CD14-positive monocyte (primary cell): ENCODE measurements around the gene PTPN14. TPM values are rescaled to one million over a fixed set of nuclear protein-coding genes. Genes with fewer than 3 reads are reported as not detected.

Experiments
- DNase-seq, 3 donors: peaks; one replicate each; pipeline ENCODE4 v3.0.0-alpha.2; 2011 to 2022
- H2AFZ ChIP-seq: 2 replicates; pipeline ENCODE4 v1.6.0; 2012; ENCODE audit warnings: mild to moderate bottlenecking, low read depth, low read length, inconsistent platforms; ENCODE audit not compliant: insufficient read depth, poor library complexity, severe bottlenecking
- H3K27ac ChIP-seq, 2 donors: 1 replicate in 1 of 2; 2 replicates in 1 of 2; pipeline ENCODE4 v1.5.1; 2012 to 2013; ENCODE audit warnings: low read length in 2 of 2, control low read depth in 1 of 2, inconsistent platforms in 1 of 2, low read depth in 1 of 2, mild to moderate bottlenecking in 1 of 2
- H3K27me3 ChIP-seq, 2 donors: one replicate each; pipeline versions ENCODE4 v1.6.0 to v1.6.1; 2011 to 2013; ENCODE audit warnings: low read length in 2 of 2; ENCODE audit not compliant: control insufficient read depth in 2 of 2, insufficient read depth in 2 of 2
- H3K36me3 ChIP-seq, 2 donors: replicated peaks in 1 of 2; 1 replicate in 1 of 2; 2 replicates in 1 of 2; pipeline versions ENCODE4 v1.5.1 to v1.6.1; 2012 to 2013; ENCODE audit warnings: low read length in 2 of 2, control low read depth in 1 of 2, inconsistent platforms in 1 of 2, mild to moderate bottlenecking in 1 of 2; ENCODE audit not compliant: insufficient read depth in 2 of 2, control insufficient read depth in 1 of 2
- H3K4me1 ChIP-seq, 2 donors: 1 replicate in 1 of 2; 2 replicates in 1 of 2; pipeline versions ENCODE4 v1.5.1 to v1.6.1; 2012 to 2013; ENCODE audit warnings: low read length in 2 of 2, control low read depth in 1 of 2, inconsistent platforms in 1 of 2, mild to moderate bottlenecking in 1 of 2, moderate library complexity in 1 of 2; ENCODE audit not compliant: insufficient read depth in 2 of 2, control insufficient read depth in 1 of 2
- H3K4me2 ChIP-seq: replicated peaks from 2 replicates; pipeline ENCODE3; 2012; ENCODE audit warnings: low read length, moderate library complexity, mild to moderate bottlenecking; ENCODE audit not compliant: poor library complexity, severe bottlenecking; ENCODE audit errors: extremely low read depth
- H3K4me3 ChIP-seq, 3 experiments: fragments of 200-600 bp in 1 of 3; sonication (generic) in 1 of 3; replicated peaks in 1 of 3; 1 replicate in 2 of 3; 2 replicates in 1 of 3; pipeline ENCODE4 v1.5.1; 2011 to 2013; ENCODE audit warnings: low read length in 3 of 3, mild to moderate bottlenecking in 3 of 3, control low read depth in 2 of 3, low read depth in 2 of 3, inconsistent platforms in 1 of 3, moderate library complexity in 1 of 3
- H3K79me2 ChIP-seq: 2 replicates; pipeline ENCODE4 v1.6.0; 2012; ENCODE audit warnings: mild to moderate bottlenecking, control low read depth, inconsistent platforms, low read length, moderate library complexity; ENCODE audit not compliant: insufficient read depth
- H3K9ac ChIP-seq: 2 replicates; pipeline ENCODE4 v1.6.0; 2017; ENCODE audit warnings: low read length, mild to moderate bottlenecking; ENCODE audit not compliant: insufficient read depth, poor library complexity, severe bottlenecking
- H3K9me3 ChIP-seq, 2 donors: replicated peaks in 1 of 2; 1 replicate in 1 of 2; 2 replicates in 1 of 2; pipeline versions ENCODE4 v1.5.1 to v1.6.1; 2012 to 2013; ENCODE audit warnings: low read length in 2 of 2, control low read depth in 1 of 2; ENCODE audit not compliant: control insufficient read depth in 1 of 2, insufficient read depth in 1 of 2
- H4K20me1 ChIP-seq: 2 replicates; pipeline ENCODE4 v1.6.0; 2012; ENCODE audit warnings: mild to moderate bottlenecking, low read length, control low read depth, moderate library complexity; ENCODE audit not compliant: insufficient read depth
- H3K27ac Mint-ChIP-seq, 7 donors: one replicate each; pipeline ENCODE4 v1.8.0; 2020; ENCODE audit warnings: mild to moderate bottlenecking in 7 of 7, mixed read lengths in 7 of 7, moderate library complexity in 6 of 7, inconsistent platforms in 2 of 7
- H3K27me3 Mint-ChIP-seq, 3 donors: one replicate each; pipeline ENCODE4 v1.8.0; 2021 to 2022; ENCODE audit warnings: low read depth in 3 of 3, mild to moderate bottlenecking in 3 of 3, mixed read lengths in 3 of 3, moderate library complexity in 3 of 3, inconsistent platforms in 1 of 3
- H3K36me3 Mint-ChIP-seq, 2 donors: one replicate each; pipeline ENCODE4 v1.8.0; 2020; ENCODE audit warnings: mixed read lengths in 2 of 2, inconsistent platforms in 1 of 2, mild to moderate bottlenecking in 1 of 2
- H3K4me1 Mint-ChIP-seq: one replicate; pipeline ENCODE4 v1.8.0; 2020; ENCODE audit warnings: mild to moderate bottlenecking, mixed read lengths
- H3K4me3 Mint-ChIP-seq, 2 donors: one replicate each; pipeline ENCODE4 v1.8.0; 2020; ENCODE audit warnings: mild to moderate bottlenecking in 2 of 2, mixed read lengths in 2 of 2, moderate library complexity in 1 of 2
- H3K9me3 Mint-ChIP-seq, 7 donors: one replicate each; pipeline ENCODE4 v1.8.0; 2020 to 2022; ENCODE audit warnings: mixed read lengths in 7 of 7, mild to moderate bottlenecking in 6 of 7, moderate library complexity in 6 of 7, inconsistent platforms in 2 of 7
- WGBS: methylation state at CpG from one replicate; pipeline ENCODE4 v1.1.5; 2013; ENCODE audit warnings: missing lambda C conversion rate; ENCODE audit not compliant: insufficient coverage; 5-methylcytosine and 5-hydroxymethylcytosine counted together
- intact Hi-C, 2 donors: fragments of 100-400 bp; cut with micrococcal nuclease; formaldehyde crosslinking; loops; one replicate each; pipeline versions ENCODE4 v1.15.0 to v1.15.1; 2023
- polyA plus RNA-seq, 3 donors: library from polyadenylated mRNA; depleted of rRNA in 1 of 3; unstranded in 2 of 3; stranded (reverse) in 1 of 3; fragments of 300-500 nt in 2 of 3; fragments of >200 nt in 1 of 3; fragmentation: Illumina TruSeq in 2 of 3; gene quantifications; 1 replicate in 2 of 3; 2 replicates in 1 of 3; pipeline ENCODE4 v1.2.3, GENCODE V29; 2012 to 2021
- TF ChIP-seq, protein P1 (sequence below): fragments of 200-600 bp; IDR thresholded peaks from one replicate; pipeline ENCODE4 v1.8.0; 2022; ENCODE audit warnings: antibody characterized with exemption, mild to moderate bottlenecking

PTPN14 gene
- polyA plus RNA-seq, 3 donors, result 0.01 TPM; not detected in 1

DNA sequence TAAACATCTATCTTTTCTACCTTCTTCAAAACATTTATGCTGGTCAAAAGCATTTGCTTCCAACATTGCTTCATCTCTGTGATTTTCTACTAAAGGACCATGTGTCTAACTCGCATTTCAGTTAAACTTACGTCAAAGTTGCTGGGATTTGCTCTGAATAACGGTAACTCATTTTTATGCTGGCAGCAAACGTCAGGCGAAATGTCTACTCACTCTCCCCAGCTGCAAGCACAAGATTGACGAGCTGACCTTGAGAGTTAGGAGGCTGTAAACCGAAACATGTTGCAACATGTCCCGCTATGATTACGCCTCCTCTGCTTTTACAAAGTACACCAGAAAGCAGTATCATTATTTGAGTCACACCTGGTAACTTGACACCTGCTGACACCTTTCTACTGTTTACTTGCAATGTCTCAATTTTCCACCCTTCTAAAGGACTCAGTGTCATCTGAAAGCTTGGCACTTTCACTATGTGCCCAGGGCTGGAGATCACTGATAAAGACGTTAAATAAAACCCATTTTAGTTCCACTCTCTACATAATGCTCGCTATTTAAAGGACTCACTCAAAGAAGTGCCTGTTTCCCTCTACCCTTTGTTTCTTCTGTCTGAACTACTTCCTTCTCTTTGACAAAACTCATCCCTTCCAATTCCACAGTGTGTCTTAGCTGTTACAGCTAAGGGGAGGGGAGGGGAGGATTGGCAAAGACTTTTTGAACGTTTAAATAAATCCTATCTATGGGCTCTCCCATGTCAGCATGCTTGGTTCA is 111.9 kb downstream of the PTPN14 start:
- Mint-ChIP-seq H3K4me1 (peaks cover 20% of the 10 kb centered on the region), H3K27me3 (no peaks in the 10 kb centered on the region), H3K9me3 (peaks cover 0 to 2% (median 0%) of the 10 kb centered on the region in 7 donors), H3K27ac (peak overlapping the region in 4 of 7 donors; percentile 12 to 58 (median 36)), H3K36me3 (no peaks in the 10 kb centered on the region), H3K4me3 (peak overlapping the region; percentile 25 to 47)
- H3K36me3 ChIP-seq, result no peaks in the 10 kb centered on the region
- TF ChIP-seq, protein P1, sequence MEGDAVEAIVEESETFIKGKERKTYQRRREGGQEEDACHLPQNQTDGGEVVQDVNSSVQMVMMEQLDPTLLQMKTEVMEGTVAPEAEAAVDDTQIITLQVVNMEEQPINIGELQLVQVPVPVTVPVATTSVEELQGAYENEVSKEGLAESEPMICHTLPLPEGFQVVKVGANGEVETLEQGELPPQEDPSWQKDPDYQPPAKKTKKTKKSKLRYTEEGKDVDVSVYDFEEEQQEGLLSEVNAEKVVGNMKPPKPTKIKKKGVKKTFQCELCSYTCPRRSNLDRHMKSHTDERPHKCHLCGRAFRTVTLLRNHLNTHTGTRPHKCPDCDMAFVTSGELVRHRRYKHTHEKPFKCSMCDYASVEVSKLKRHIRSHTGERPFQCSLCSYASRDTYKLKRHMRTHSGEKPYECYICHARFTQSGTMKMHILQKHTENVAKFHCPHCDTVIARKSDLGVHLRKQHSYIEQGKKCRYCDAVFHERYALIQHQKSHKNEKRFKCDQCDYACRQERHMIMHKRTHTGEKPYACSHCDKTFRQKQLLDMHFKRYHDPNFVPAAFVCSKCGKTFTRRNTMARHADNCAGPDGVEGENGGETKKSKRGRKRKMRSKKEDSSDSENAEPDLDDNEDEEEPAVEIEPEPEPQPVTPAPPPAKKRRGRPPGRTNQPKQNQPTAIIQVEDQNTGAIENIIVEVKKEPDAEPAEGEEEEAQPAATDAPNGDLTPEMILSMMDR, result no peak
- H4K20me1 ChIP-seq, result no peaks in the 10 kb centered on the region
- WGBS, result 24% methylated on average over 8 of the region's 12 CpGs
- H3K27ac ChIP-seq, result no peak overlapping the region
- no peaks in the 10 kb centered on the region for H3K9me3 ChIP-seq
- peak overlapping the region; percentile 24 for H3K9ac ChIP-seq
- H3K4me2 ChIP-seq, result peak overlapping the region; percentile 56
- DNase-seq, result peak in 2 of 3 donors; percentile 9 to 15
- peak overlapping the region in 2 of 3 experiments; percentile 37 to 48 for H3K4me3 ChIP-seq
- no peaks in the 10 kb centered on the region for H3K79me2 ChIP-seq
- peak overlapping the region; percentile 29 for H2AFZ ChIP-seq
- no peaks in the 10 kb centered on the region for H3K27me3 ChIP-seq
- intact Hi-C loops, result no loop called here
- peaks cover 6 to 10% of the 10 kb centered on the region in 2 donors for H3K4me1 ChIP-seq

DNA sequence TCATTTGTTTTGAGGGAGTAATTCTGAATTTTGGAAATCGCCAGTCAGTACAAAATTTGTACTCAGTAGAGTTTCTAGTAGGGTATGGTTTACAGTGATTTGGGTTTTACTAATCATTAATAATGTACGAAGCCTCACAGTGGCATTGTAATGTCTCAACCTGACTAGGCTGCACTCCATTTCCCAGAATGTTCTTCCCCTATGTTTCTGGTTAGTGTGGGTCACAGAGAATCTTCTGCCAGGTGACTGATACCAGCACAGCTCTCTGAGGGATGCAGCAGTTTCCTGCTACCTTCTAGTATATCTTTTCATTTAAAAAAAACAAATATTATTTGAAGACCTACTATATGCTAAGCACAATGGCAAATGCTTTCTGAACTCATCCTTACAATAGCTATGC is 112.9 kb downstream of the PTPN14 start:
- H3K27ac Mint-ChIP-seq, result no peak overlapping the region
- Histone ChIP-seq H3K9me3 (no peaks in the 10 kb centered on the region), H3K79me2 (no peaks in the 10 kb centered on the region), H3K9ac (no peak overlapping the region), H3K27ac (no peak overlapping the region), H2AFZ (no peak overlapping the region), H4K20me1 (no peaks in the 10 kb centered on the region), H3K27me3 (no peaks in the 10 kb centered on the region), H3K36me3 (no peaks in the 10 kb centered on the region), H3K4me3 (no peak overlapping the region), H3K4me2 (no peak overlapping the region), H3K4me1 (peaks cover 6 to 10% of the 10 kb centered on the region in 2 donors)
- H3K9me3 Mint-ChIP-seq, result peaks cover 0 to 3% (median 0%) of the 10 kb centered on the region in 7 donors
- no CpG with 5 or more reads among the region's 2 CpGs for WGBS
- H3K27me3 Mint-ChIP-seq, result no peaks in the 10 kb centered on the region
- no peaks in the 10 kb centered on the region for H3K36me3 Mint-ChIP-seq
- peaks cover 20% of the 10 kb centered on the region for H3K4me1 Mint-ChIP-seq
- no peak for DNase-seq
- TF ChIP-seq, protein P1, result no peak
- H3K4me3 Mint-ChIP-seq, result no peak overlapping the region
- intact Hi-C loops, result no loop called here
